Activated T-cell treated with anti-CD3 and anti-CD28 coated beads, Interleukin-2, amount 50 U/mL, for 72 hours (primary cell): ENCODE results near the gene CGRRF1. TPM values are rescaled to one million over a fixed set of nuclear protein-coding genes. Genes with fewer than 3 reads are reported as not detected.

Experiments
- ATAC-seq, 2 donors: fragments of 150-1000 bp; cut with Tn5 transposase; replicated peaks in 1 of 2; 2 replicates each; pipeline ENCODE4 v1.10.0; 2021; ENCODE audit warnings: moderate library complexity in 2 of 2, mild to moderate bottlenecking in 1 of 2
- DNase-seq, 2 donors: peaks; one replicate each; pipeline ENCODE4 v3.0.0; 2021 to 2022; ENCODE audit warnings: mixed read lengths in 1 of 2
- H3K27ac Mint-ChIP-seq: one replicate; pipeline ENCODE4 v1.8.0; 2022; ENCODE audit warnings: mild to moderate bottlenecking, moderate library complexity, mixed read lengths
- H3K27me3 Mint-ChIP-seq: one replicate; pipeline ENCODE4 v1.8.0; 2022; ENCODE audit warnings: low read depth, mixed read lengths
- H3K36me3 Mint-ChIP-seq, 2 donors: one replicate each; pipeline ENCODE4 v1.8.0; 2022; ENCODE audit warnings: mixed read lengths in 2 of 2, mild to moderate bottlenecking in 1 of 2; ENCODE audit not compliant: insufficient read depth in 2 of 2
- H3K4me1 Mint-ChIP-seq: one replicate; pipeline ENCODE4 v1.8.0; 2022; ENCODE audit warnings: low read depth, mixed read lengths
- H3K4me3 Mint-ChIP-seq, 2 donors: one replicate each; pipeline ENCODE4 v1.8.0; 2022; ENCODE audit warnings: mild to moderate bottlenecking in 2 of 2, mixed read lengths in 2 of 2, moderate library complexity in 2 of 2
- H3K9me3 Mint-ChIP-seq, 2 donors: one replicate each; pipeline ENCODE4 v1.8.0; 2022; ENCODE audit warnings: mixed read lengths in 2 of 2
- total RNA-seq, 2 donors: library from RNA; stranded (reverse); gene quantifications; one replicate each; pipeline ENCODE4 v1.2.3, GENCODE V29; 2022

Gene CGRRF1, protein sequence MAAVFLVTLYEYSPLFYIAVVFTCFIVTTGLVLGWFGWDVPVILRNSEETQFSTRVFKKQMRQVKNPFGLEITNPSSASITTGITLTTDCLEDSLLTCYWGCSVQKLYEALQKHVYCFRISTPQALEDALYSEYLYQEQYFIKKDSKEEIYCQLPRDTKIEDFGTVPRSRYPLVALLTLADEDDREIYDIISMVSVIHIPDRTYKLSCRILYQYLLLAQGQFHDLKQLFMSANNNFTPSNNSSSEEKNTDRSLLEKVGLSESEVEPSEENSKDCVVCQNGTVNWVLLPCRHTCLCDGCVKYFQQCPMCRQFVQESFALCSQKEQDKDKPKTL
- 10 to 100 TPM; 21.4 to 22.5 TPM for total RNA-seq

DNA sequence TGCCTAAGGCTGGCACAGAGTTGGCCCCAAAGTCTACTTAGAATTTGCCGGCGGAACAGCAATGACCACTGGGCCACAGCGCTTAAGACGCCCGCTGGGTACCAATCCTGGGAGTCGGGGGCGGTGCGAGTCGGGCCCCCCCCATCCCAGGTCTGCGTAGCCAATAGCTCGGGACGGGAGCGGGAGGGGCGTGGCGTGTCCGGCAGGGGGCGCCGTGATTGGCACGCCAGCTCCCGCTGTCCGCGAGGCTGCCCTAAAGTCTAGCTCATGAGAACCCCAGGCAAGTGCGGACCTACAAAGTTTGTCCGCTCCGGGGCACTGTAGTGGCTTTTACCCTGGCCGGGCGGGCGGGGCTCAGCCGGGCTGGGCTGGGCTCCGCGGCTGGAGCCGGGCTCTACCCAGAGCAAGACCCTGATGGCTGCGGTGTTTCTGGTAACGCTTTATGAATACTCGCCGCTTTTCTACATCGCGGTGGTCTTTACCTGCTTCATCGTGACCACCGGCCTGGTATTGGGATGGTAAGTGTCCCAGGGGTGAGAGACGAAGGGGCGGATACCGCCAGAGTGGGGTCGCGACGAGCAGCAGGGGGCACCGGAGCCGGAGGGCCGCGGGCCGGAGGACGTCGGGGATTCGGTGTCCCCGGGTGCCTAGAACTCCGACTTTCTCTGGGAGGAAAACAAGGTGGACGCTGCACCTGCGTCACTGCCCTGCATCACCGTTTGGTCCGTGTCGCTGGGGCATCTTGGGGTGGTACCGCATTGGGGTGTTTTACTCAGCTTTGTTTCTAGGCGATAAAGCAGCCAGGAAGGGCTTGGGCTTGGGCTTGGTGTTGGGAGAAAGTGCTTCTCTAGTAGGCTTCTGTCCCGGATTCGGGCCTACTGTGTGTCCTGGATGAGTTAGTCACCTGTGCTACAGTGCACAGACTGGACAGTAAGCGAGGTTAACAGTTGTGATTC lies at the start of gene CGRRF1:
Gene CGRRF1, plus strand, starts transcription at position 361 of the 956 bp plus-strand sequence. Its CDS starts 54 bp downstream, at position 415.
- DNase-seq (peak; percentile 99), ATAC-seq (peak; percentile 96 to 98)
- peak within 1 kb of the TSS; percentile 91 for H3K27ac Mint-ChIP-seq
- H3K4me1 Mint-ChIP-seq = peaks cover 30% of the 10 kb centered on the region
- H3K36me3 Mint-ChIP-seq = no peaks in the 10 kb centered on the region
- H3K4me3 Mint-ChIP-seq = peak within 1 kb of the TSS; percentile 96 to 98
- H3K27me3 Mint-ChIP-seq = no peaks in the 10 kb centered on the region
- H3K9me3 Mint-ChIP-seq = no peaks in the 10 kb centered on the region

DNA sequence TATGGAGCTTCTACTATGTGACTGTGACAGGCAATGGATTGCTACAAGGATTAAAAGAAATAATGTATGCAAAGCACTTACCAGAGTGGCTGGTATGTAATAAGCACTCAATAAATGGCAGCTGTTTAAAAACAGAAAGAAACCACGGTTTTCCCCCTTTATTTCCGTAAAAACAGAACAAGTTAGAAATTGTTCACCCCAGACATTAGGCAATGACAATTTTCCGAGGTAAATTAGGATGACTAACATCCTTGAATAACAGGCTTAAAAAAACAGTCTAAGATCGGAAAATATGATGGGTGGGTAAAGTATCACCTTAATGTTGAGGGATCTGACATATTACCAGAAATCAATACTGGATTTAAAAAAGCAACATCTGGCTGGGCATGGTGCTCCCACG lies 47.7 kb upstream of the CGRRF1 start:
- DNase-seq = no peak
- Mint-ChIP-seq H3K27me3 (peaks cover 6% of the 10 kb centered on the region), H3K27ac (no peak overlapping the region), H3K4me3 (no peak overlapping the region), H3K36me3 (peaks cover 7% of the 10 kb centered on the region in 2 donors), H3K9me3 (peaks cover 9 to 11% of the 10 kb centered on the region in 2 donors), H3K4me1 (no peaks in the 10 kb centered on the region)
- ATAC-seq = peak; percentile 27 to 50

DNA sequence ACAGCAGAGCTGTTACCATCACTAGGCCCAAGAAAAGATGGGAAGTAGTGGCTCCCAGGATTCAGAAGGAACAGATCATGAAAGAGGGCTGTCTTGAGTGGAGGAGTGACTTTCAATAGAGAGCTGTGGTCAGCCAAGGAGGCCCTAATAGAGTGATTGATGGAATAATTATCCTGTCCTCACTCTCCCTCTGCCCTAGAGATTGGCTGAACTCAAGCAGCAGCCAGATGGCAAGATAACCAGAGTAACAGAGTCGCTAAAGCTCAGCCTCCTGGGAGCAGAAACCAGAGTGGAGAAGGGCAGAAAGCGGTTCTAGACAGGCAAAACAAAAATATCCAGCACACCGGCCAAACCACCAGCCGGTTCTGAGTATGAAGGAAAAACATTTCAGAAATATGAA lies 44.1 kb upstream of the CGRRF1 start:
- no peak overlapping the region for H3K27ac Mint-ChIP-seq
- peaks cover 6% of the 10 kb centered on the region for H3K27me3 Mint-ChIP-seq
- H3K4me1 Mint-ChIP-seq = no peaks in the 10 kb centered on the region
- no peak for DNase-seq
- H3K4me3 Mint-ChIP-seq = no peak overlapping the region
- ATAC-seq = no peak
- H3K36me3 Mint-ChIP-seq = peaks cover 11% of the 10 kb centered on the region in 2 donors
- H3K9me3 Mint-ChIP-seq = peaks cover 7% of the 10 kb centered on the region in 2 donors

DNA sequence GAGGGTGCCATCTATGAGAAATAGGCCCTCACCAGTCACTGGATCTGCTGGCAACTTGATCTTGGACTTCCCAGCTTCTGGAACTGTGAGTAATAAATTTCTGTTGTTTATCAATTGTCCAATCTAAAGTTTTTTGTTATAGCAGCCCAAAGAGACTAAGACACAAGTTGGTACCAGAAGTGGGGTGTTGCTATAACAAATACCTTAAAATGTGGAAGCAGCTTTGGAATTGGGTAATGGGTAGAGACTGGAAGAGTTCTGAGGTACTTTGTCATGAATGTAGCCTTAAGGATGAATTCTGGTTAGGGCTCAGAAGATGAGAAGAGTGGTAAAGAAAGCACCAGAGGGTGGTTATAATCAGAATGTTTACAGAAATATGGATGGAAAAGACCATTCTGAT lies 42.4 kb upstream of the CGRRF1 start:
- Mint-ChIP-seq H3K4me1 (no peaks in the 10 kb centered on the region), H3K36me3 (peaks cover 11% of the 10 kb centered on the region in 2 donors), H3K4me3 (no peak overlapping the region), H3K27me3 (peaks cover 6% of the 10 kb centered on the region), H3K27ac (no peak overlapping the region), H3K9me3 (peaks cover 7% of the 10 kb centered on the region in 2 donors)
- no peak for DNase-seq
- ATAC-seq = no peak

DNA sequence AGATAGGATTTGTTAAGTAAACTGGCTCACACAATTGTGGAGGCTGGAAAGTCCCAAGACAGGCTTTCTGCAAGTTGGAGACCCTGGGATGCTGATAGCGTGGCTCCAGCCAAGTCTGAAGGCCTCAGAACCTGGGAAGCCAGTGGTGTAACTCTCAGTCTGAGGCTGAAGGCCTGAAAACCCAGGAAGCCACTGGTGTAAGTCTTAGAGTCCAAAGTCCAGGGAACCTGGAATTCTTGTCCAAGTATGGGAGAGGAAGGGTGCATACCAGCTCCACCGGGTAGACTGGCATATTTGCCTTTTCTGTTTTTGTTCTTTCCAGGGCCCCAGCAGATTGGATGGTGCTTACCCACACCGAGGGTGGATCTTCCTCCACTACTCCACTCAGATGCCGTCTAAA lies 39.0 kb upstream of the CGRRF1 start:
- Mint-ChIP-seq H3K27ac (no peak overlapping the region), H3K27me3 (no peaks in the 10 kb centered on the region), H3K4me1 (no peaks in the 10 kb centered on the region), H3K4me3 (no peak overlapping the region), H3K36me3 (peaks cover 13 to 15% of the 10 kb centered on the region in 2 donors), H3K9me3 (peaks cover 7% of the 10 kb centered on the region in 2 donors)
- DNase-seq (no peak), ATAC-seq (no peak)

DNA sequence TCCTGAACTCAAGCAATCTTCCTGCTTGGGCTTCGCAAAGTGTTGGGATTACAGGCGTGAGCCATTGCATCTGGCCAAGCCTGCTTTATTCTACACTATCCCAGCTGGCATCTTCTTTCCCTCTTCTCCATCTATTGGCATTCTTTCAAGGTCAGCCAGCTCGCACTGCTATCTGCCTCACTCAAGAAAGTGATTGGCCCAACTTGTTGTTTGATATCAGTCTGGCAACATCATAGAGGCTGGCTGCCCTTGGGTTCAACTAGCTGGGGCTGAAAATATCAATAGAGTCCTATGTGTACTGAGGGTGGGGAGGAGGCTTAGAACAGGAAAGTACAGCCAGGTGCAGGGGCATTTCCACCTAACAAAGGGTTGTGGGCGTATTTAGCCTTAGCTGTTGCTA lies 38.1 kb upstream of the CGRRF1 start:
- ATAC-seq (no peak), DNase-seq (no peak)
- H3K9me3 Mint-ChIP-seq = peaks cover 7% of the 10 kb centered on the region in 2 donors
- H3K4me3 Mint-ChIP-seq = no peak overlapping the region
- peaks cover 14 to 21% of the 10 kb centered on the region in 2 donors for H3K36me3 Mint-ChIP-seq
- no peaks in the 10 kb centered on the region for H3K27me3 Mint-ChIP-seq
- no peak overlapping the region for H3K27ac Mint-ChIP-seq
- peaks cover under 1% of the 10 kb centered on the region for H3K4me1 Mint-ChIP-seq

DNA sequence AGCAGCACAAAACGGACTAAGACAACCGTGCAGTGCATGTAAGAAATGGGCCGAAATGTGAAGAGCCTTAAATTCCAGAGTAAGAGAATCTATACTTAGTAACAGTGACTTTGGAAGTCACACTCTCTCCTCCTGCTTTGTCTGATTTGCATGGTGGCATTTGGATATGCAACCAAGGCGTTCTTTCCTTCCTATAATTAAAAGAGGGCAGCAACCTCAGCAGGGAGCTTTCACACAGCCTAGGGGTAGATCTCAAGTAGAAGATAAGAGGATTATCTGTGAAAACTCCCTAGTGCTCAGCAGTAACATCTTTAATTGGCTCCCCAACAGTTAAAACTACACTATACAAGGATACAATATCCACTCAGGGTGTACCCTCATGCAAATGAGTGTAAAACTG lies 37.4 kb upstream of the CGRRF1 start:
- Mint-ChIP-seq H3K4me1 (peaks cover 5% of the 10 kb centered on the region), H3K27me3 (no peaks in the 10 kb centered on the region), H3K27ac (no peak overlapping the region), H3K36me3 (peaks cover 11 to 19% of the 10 kb centered on the region in 2 donors), H3K9me3 (peaks cover 5% of the 10 kb centered on the region in 2 donors), H3K4me3 (no peak overlapping the region)
- DNase-seq = no peak
- ATAC-seq = no peak

DNA sequence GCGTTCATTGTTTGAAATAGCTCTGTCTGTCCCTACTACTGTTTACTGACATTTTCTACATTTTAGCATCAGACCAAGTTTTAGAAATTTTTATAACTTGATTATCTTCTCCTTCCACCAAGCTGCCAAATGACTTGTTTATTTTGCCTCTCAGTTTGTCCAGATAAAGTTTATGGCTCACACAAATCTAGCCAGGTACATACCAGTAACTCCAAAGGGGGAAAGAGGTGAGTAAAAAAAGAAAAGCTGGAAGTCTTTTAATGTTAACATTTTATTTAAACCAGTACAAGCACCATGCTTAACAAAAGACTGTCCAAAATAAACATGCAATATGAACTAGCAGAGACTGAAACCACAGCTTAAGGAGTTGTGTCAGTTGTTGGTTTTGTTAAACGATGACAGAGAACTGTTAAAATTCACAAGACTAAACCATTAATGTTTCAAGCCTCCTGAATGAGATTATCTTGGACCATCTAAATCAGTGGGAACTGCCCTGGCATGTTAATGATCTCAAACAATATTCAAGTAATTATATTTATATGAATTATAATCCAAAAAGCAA lies 35.4 kb upstream of the CGRRF1 start:
- peaks cover 5 to 15% of the 10 kb centered on the region in 2 donors for H3K36me3 Mint-ChIP-seq
- ATAC-seq (no peak), DNase-seq (no peak)
- no peaks in the 10 kb centered on the region for H3K9me3 Mint-ChIP-seq
- no peak overlapping the region for H3K4me3 Mint-ChIP-seq
- no peak overlapping the region for H3K27ac Mint-ChIP-seq
- H3K27me3 Mint-ChIP-seq = no peaks in the 10 kb centered on the region
- peaks cover 9% of the 10 kb centered on the region for H3K4me1 Mint-ChIP-seq

DNA sequence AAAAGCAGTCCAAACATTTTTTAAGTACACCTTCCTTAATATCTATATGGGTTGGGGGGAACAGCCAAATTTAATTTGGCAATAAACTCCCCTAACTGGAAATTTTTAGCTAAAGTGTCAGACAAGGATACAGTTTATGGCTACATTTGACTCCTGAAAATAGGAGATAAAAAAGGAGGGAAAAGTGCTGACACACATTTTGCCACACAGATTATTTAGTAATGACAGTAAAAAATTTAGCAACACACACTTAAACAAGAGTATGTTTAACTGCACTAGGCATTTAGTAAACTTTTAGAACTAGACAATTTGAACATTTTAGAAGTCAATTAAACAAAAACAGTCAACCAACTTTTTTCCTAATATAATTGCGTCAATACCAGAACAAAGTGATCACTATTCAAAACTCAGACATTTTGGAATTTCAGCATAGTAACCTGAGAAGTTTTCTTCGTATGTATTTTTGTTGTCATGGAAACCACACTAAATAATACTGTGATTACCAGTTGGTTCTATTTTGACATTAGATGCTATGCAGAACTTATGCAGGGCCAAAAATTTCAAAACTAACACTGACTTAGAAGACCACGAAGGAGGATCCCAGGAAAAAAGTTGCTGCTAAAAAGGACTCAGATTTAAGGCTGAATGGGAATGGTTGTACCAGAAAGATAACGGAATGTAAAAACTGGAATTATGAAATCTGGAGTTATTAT lies 34.4 kb upstream of the CGRRF1 start:
- no peak for DNase-seq
- peaks cover 5 to 20% of the 10 kb centered on the region in 2 donors for H3K36me3 Mint-ChIP-seq
- H3K4me1 Mint-ChIP-seq = peaks cover 9% of the 10 kb centered on the region
- H3K4me3 Mint-ChIP-seq = no peak overlapping the region
- no peak overlapping the region for H3K27ac Mint-ChIP-seq
- no peak for ATAC-seq
- H3K9me3 Mint-ChIP-seq = no peaks in the 10 kb centered on the region
- no peaks in the 10 kb centered on the region for H3K27me3 Mint-ChIP-seq

DNA sequence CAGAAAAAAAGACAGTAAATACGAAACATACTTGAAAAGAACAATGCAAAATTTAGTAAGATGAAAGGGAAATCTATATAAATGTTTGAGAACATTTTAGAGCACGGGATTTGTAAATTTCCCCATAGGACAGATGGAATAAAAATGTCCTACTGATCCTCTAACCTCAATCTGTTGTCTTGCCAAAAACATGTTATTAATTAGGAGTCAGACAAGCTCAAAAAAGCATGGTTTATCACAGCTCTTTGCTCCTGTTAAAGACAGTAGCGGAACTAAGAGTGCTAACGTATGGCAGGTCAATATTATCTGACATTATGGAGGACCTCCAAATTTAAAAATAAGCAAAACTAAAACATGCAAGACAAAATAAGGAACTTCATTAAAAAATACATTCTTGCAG lies 33.8 kb upstream of the CGRRF1 start:
- H3K27me3 Mint-ChIP-seq = no peaks in the 10 kb centered on the region
- ATAC-seq (no peak), DNase-seq (no peak)
- H3K27ac Mint-ChIP-seq = no peak overlapping the region
- peaks cover 9% of the 10 kb centered on the region for H3K4me1 Mint-ChIP-seq
- H3K4me3 Mint-ChIP-seq = no peak overlapping the region
- no peaks in the 10 kb centered on the region for H3K9me3 Mint-ChIP-seq
- H3K36me3 Mint-ChIP-seq = peaks cover 5 to 20% of the 10 kb centered on the region in 2 donors

DNA sequence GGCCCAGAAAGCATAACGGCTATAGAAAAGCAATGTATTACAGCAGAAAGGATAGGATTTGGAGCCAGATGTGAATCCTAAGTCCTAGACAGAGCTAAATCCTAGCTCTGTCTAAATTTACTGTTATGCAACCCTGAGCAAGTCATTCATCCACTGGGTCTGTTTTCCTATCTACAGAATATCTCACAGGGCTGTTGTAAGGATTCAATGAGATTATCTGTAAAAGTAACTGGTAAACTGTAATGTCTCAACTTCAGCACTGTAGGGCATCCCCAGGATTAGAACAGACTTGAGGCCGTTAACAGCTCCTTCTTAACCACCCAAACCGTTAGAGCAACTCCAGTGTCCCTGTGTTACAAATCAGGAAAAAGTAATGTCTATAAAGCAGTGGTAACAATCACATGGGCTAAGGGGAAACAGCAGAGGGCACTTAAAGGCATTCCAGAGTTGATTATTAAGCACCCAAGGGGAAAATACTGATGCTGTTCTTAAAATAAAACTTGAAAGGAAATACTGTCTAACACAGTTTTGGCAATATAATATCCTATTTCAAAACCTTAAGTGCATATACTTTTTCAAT lies 31.0 kb upstream of the CGRRF1 start:
- Mint-ChIP-seq H3K27me3 (no peaks in the 10 kb centered on the region), H3K4me1 (peaks cover 24% of the 10 kb centered on the region), H3K9me3 (no peaks in the 10 kb centered on the region), H3K27ac (no peak overlapping the region), H3K36me3 (peaks cover 8 to 29% of the 10 kb centered on the region in 2 donors), H3K4me3 (no peak overlapping the region)
- no peak for ATAC-seq
- DNase-seq = no peak

DNA sequence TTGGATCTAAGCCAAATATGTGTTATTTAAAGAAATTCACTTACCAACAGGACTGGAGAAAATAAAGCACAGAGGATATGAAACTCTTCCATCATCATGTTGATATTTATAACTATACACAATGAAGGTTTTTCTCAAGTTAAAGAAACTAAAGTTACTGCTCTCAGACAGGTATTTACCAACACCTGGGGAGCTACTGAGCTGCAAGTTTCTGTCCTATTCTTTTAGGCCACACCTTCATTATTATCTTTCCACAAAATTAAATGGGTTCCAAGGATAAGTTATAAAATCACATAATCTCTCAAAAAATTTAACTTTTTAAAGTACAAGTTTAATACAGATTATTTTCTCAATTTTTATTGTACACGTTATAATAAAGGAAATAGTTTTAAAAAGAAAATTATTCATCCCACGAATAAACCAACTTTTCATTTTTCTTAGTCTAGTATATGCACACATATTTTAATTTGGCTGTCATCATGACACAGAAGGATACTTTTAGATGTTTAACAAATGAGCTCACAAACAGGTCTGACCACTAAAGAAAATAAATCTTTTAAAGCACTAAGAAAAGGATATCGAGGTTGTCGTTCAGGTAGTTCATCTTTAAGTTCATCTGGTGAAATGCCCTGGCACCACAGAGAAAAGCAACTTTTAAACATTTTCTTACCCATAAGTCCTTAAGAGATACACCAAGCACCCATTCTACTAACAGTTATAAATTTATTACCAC lies 28.7 kb upstream of the CGRRF1 start:
- Mint-ChIP-seq H3K27ac (no peak overlapping the region), H3K4me1 (peaks cover 46% of the 10 kb centered on the region), H3K27me3 (no peaks in the 10 kb centered on the region), H3K9me3 (no peaks in the 10 kb centered on the region), H3K4me3 (no peak overlapping the region), H3K36me3 (peaks cover 7 to 22% of the 10 kb centered on the region in 2 donors)
- ATAC-seq (no peak), DNase-seq (no peak)
